HUES6 (cell line): ENCODE results near the gene SLC25A13.
"Not testable (repeated sequence)": the region's sequence is repeated elsewhere in the genome, so short reads cannot be mapped to it uniquely, and the experiment has no call there.

ENCODE experiments used
- H3K27ac ChIP-seq: 2 replicates; pipeline ENCODE4 v1.7.0; 2013; ENCODE audit warnings: low read depth, mild to moderate bottlenecking, low read length, inconsistent platforms
- H3K27me3 ChIP-seq: 2 replicates; pipeline ENCODE4 v1.6.1; 2013; ENCODE audit warnings: low read length; ENCODE audit not compliant: control insufficient read depth, insufficient read depth
- H3K36me3 ChIP-seq: 2 replicates; pipeline ENCODE4 v1.6.1; 2013; ENCODE audit warnings: low read length; ENCODE audit not compliant: control insufficient read depth, insufficient read depth
- H3K4me1 ChIP-seq: 2 replicates; pipeline ENCODE4 v1.6.1; 2013; ENCODE audit warnings: low read length; ENCODE audit not compliant: control insufficient read depth, insufficient read depth
- H3K4me3 ChIP-seq: 2 replicates; pipeline ENCODE4 v1.5.1; 2013; ENCODE audit warnings: low read depth, low read length
- H3K9ac ChIP-seq: one replicate; pipeline ENCODE4 v1.6.1; 2013; ENCODE audit warnings: mild to moderate bottlenecking, low read length
- H3K9me3 ChIP-seq: 2 replicates; pipeline ENCODE4 v1.6.1; 2013; ENCODE audit warnings: low read depth, low read length; ENCODE audit not compliant: control insufficient read depth, insufficient read depth

SLC25A13 gene

GRCh38 chr7:96344236-96344635, 22.3 kb upstream of the SLC25A13 start:
- Histone ChIP-seq H3K4me1 (no peaks in the 10 kb centered on the region; the same call in 1 of the 2 replicates), H3K4me3 (no peak overlapping the region), H3K27ac (no peak overlapping the region), H3K27me3 (no peaks in the 10 kb centered on the region), H3K36me3 (no peaks in the 10 kb centered on the region), H3K9me3 (no peaks in the 10 kb centered on the region), H3K9ac (no peak overlapping the region)

- H3K27me3 ChIP-seq: no peaks in the 10 kb centered on the region
- H3K36me3 ChIP-seq: no peaks in the 10 kb centered on the region
- H3K9ac ChIP-seq: no peak overlapping the region
- no peaks in the 10 kb centered on the region; the same call in 1 of the 2 replicates for H3K4me1 ChIP-seq
- no peak overlapping the region for H3K4me3 ChIP-seq
- H3K27ac ChIP-seq: no peak overlapping the region
- H3K9me3 ChIP-seq: no peaks in the 10 kb centered on the region
Observed at GRCh38 chr7:96342049-96342448, 20.2 kb upstream of the SLC25A13 start.

- Histone ChIP-seq H3K4me1 (no peaks in the 10 kb centered on the region), H3K4me3 (no peak overlapping the region), H3K36me3 (no peaks in the 10 kb centered on the region), H3K9me3 (no peaks in the 10 kb centered on the region), H3K27ac (no peak overlapping the region), H3K9ac (no peak overlapping the region), H3K27me3 (no peaks in the 10 kb centered on the region)
Observed at GRCh38 chr7:96337519-96337918, 15.6 kb upstream of the SLC25A13 start.

GRCh38 chr7:96332325-96332724, 10.4 kb upstream of the SLC25A13 start:
- Histone ChIP-seq H3K9me3 (peaks cover 1% of the 10 kb centered on the region), H3K4me1 (peaks cover 6% of the 10 kb centered on the region; the same call in 1 of the 2 replicates)

GRCh38 chr7:96331775-96332174, 9.9 kb upstream of the SLC25A13 start:
- H3K4me3 ChIP-seq: no peak overlapping the region
- H3K27ac ChIP-seq: no peak overlapping the region
- H3K9me3 ChIP-seq: peaks cover 6% of the 10 kb centered on the region
- H3K36me3 ChIP-seq: no peaks in the 10 kb centered on the region
- H3K9ac ChIP-seq: no peak overlapping the region
- peaks cover 6% of the 10 kb centered on the region; the same call in 1 of the 2 replicates for H3K4me1 ChIP-seq
- H3K27me3 ChIP-seq: no peaks in the 10 kb centered on the region

More at GRCh38 chr7:96332325-96332724, 10.4 kb upstream of the SLC25A13 start:
- Histone ChIP-seq H3K9ac (no peak overlapping the region), H3K4me3 (no peak overlapping the region), H3K36me3 (no peaks in the 10 kb centered on the region), H3K27me3 (no peaks in the 10 kb centered on the region), H3K27ac (no peak overlapping the region)

GRCh38 chr7:96331233-96331632, 9.3 kb upstream of the SLC25A13 start:
- peaks cover 6% of the 10 kb centered on the region for H3K9me3 ChIP-seq
- H3K4me3 ChIP-seq: no peak overlapping the region
- H3K4me1 ChIP-seq: peaks cover 6% of the 10 kb centered on the region; the same call in 1 of the 2 replicates
- no peaks in the 10 kb centered on the region for H3K36me3 ChIP-seq
- no peak overlapping the region for H3K9ac ChIP-seq
- H3K27me3 ChIP-seq: no peaks in the 10 kb centered on the region
- no peak overlapping the region for H3K27ac ChIP-seq

- Histone ChIP-seq H3K9ac (no peak overlapping the region), H3K27me3 (no peaks in the 10 kb centered on the region), H3K4me1 (peaks cover 6% of the 10 kb centered on the region; the same call in 1 of the 2 replicates), H3K27ac (no peak overlapping the region), H3K36me3 (no peaks in the 10 kb centered on the region), H3K4me3 (no peak overlapping the region), H3K9me3 (peaks cover 6% of the 10 kb centered on the region)
Observed at GRCh38 chr7:96330193-96330592, 8.3 kb upstream of the SLC25A13 start.

GRCh38 chr7:96329241-96329640, 7.3 kb upstream of the SLC25A13 start:
- Histone ChIP-seq H3K4me1 (peaks cover 6% of the 10 kb centered on the region; the same call in 1 of the 2 replicates), H3K9me3 (peaks cover 6% of the 10 kb centered on the region), H3K27me3 (no peaks in the 10 kb centered on the region), H3K4me3 (no peak overlapping the region), H3K27ac (no peak overlapping the region), H3K9ac (no peak overlapping the region), H3K36me3 (no peaks in the 10 kb centered on the region)

- Histone ChIP-seq H3K27ac (no peak overlapping the region), H3K4me1 (peaks cover 6% of the 10 kb centered on the region; the same call in 1 of the 2 replicates), H3K9me3 (peaks cover 6% of the 10 kb centered on the region), H3K4me3 (no peak overlapping the region), H3K27me3 (no peaks in the 10 kb centered on the region), H3K9ac (no peak overlapping the region), H3K36me3 (no peaks in the 10 kb centered on the region)
Observed at GRCh38 chr7:96328016-96328415, 6.1 kb upstream of the SLC25A13 start.

- Histone ChIP-seq H3K4me1 (peaks cover 7% of the 10 kb centered on the region; the same call in 1 of the 2 replicates), H3K4me3 (no peak overlapping the region), H3K36me3 (no peaks in the 10 kb centered on the region), H3K27ac (no peak overlapping the region), H3K27me3 (no peaks in the 10 kb centered on the region), H3K9ac (no peak overlapping the region), H3K9me3 (peaks cover 6% of the 10 kb centered on the region)
Observed at GRCh38 chr7:96327429-96327828, 5.5 kb upstream of the SLC25A13 start.

- not testable (repeated sequence) for H3K4me3 ChIP-seq, H3K27me3 ChIP-seq, H3K9me3 ChIP-seq, H3K9ac ChIP-seq, H3K27ac ChIP-seq, H3K36me3 ChIP-seq
- peaks cover 10% of the 10 kb centered on the region; the same call in 1 of the 2 replicates for H3K4me1 ChIP-seq
Observed at GRCh38 chr7:96326752-96327151, 4.9 kb upstream of the SLC25A13 start.
